BJ (cell line): ENCODE results near the gene GLUL. TPM values are rescaled to one million over a fixed set of nuclear protein-coding genes. Genes with fewer than 3 reads are reported as not detected.

Experiments
- polyA plus RNA-seq: library from polyadenylated mRNA; depleted of rRNA; stranded (reverse); fragments of >200 nt; gene quantifications from 2 replicates; pipeline ENCODE4 v1.2.3, GENCODE V29; 2011; rRNA removed

Gene GLUL
- polyA plus RNA-seq, 1 experiment = 494 TPM

Other genes with a start within 250 kb of the GLUL start
- not detected in 2 replicates for gene TEDDM1, start 8.9 kb upstream of the GLUL start, polyA plus RNA-seq
- not detected in 2 replicates for gene RGSL1, start 58.4 kb upstream of the GLUL start, polyA plus RNA-seq
- gene RNASEL, start 197.5 kb upstream of the GLUL start, polyA plus RNA-seq = 4.1 and 6.9 TPM in 2 replicates
- 0.23 TPM in 2 replicates for gene RGS16, start 212.6 kb upstream of the GLUL start, polyA plus RNA-seq